HG03064 (cell line): ENCODE data around the gene DUOXA1.

Experiments used
- ATAC-seq: cut with Tn5 transposase; IDR thresholded peaks from one replicate; pipeline ENCODE4 v1.9.1; 2021; ENCODE audit warnings: low read depth; ENCODE audit not compliant: unreplicated experiment

The DUOXA1 gene

GRCh38 chr15:45134046-45134445 lies 4.4 kb upstream of the DUOXA1 start:
- no peak for ATAC-seq

GRCh38 chr15:45133561-45133920 lies 3.9 kb upstream of the DUOXA1 start:
- ATAC-seq, result no peak

- ATAC-seq, result no peak
Measured at GRCh38 chr15:45132844-45133560, 3.3 kb upstream of the DUOXA1 start.

- ATAC-seq, result no peak
Measured at GRCh38 chr15:45131510-45131909, 1.8 kb upstream of the DUOXA1 start.

GRCh38 chr15:45130291-45131000 lies 767 bp upstream of the DUOXA1 start:
- no peak for ATAC-seq

- no peak for ATAC-seq
Measured at GRCh38 chr15:45128971-45129639, 574 bp downstream of the DUOXA1 start.

GRCh38 chr15:45126535-45127158 lies 3.0 kb downstream of the DUOXA1 start:
- no peak for ATAC-seq

- no peak for ATAC-seq
Measured at GRCh38 chr15:45123397-45123796, 6.3 kb downstream of the DUOXA1 start.

- no peak for ATAC-seq
Measured at GRCh38 chr15:45122719-45123118, 7.0 kb downstream of the DUOXA1 start.

GRCh38 chr15:45121706-45122417 lies 7.8 kb downstream of the DUOXA1 start:
- ATAC-seq, result no peak

- ATAC-seq, result no peak
Measured at GRCh38 chr15:45121020-45121419, 8.7 kb downstream of the DUOXA1 start.

GRCh38 chr15:45120081-45120972 lies 9.4 kb downstream of the DUOXA1 start:
- no peak for ATAC-seq

- ATAC-seq, result no peak
Measured at GRCh38 chr15:45118996-45119395, 10.7 kb downstream of the DUOXA1 start.

- ATAC-seq, result peak; percentile 97
Measured at GRCh38 chr15:45118131-45118588, 11.5 kb downstream of the DUOXA1 start.

GRCh38 chr15:45117308-45118130 lies 12.2 kb downstream of the DUOXA1 start:
- peak; percentile 29 for ATAC-seq

- ATAC-seq, result no peak
Measured at GRCh38 chr15:45116482-45117307, 13.0 kb downstream of the DUOXA1 start.

GRCh38 chr15:45116006-45116481 lies 13.6 kb downstream of the DUOXA1 start:
- ATAC-seq, result no peak
